ENCODE data around the gene NXPH3. TPM values are rescaled to one million over a fixed set of nuclear protein-coding genes. Genes with fewer than 3 reads are reported as not detected.

NXPH3 gene
- total and polyA plus RNA-seq, 2 of the 13 experiments (the other 11 are each of a cell fraction or from before 2014, with no cell fraction given): 0.04 to 0.58 TPM

DNA sequence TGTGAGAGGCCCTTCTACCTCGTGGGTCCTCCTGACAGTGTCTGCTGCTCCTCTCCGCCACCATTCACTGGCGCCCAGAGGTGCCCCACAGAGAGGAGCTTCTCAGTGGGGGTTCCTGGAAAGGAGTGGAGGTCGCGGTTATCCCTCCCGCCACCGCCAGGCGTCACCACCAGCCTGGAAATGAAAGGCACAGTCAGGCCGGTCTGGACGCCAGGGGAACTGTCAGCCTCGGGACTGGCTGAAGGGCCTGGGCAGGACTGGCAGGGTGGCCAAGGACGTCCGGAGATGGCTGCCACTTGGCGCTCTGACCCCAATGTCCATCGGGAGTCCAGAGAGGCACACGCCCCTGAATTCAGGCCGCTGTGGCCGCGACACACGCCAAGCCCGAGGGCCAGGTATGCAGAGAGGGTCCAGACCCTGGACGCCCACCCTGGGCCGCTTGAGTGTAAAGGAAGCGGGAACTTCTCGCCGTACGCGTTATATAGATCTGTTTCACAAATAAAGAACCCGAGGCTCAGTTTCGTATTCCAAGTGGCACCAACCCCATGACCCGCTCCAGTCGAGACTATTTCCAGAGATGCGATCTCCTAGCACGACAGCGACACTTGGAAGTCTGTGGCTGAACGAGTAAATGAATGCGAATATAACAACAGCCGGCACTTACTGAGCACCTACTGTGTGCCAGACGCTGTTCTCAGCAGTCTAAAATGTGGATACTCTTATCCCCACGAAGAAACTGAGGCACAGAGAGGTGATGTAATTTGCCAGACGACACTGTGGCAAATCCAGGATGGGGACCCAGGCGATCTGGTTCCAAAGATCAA, 7.6 kb upstream of the NXPH3 start (continued):
- no peak for TF ChIP-seq NFAT5 (CRISPR knock-in tag; IDR thresholded peaks at IDR 0.05)
- no peak for TF ChIP-seq NR2C2 (CRISPR knock-in tag; IDR thresholded peaks at IDR 0.05; ENCODE audit: borderline replicate concordance)
- TF ChIP-seq MEIS2 (CRISPR knock-in tag; IDR thresholded peaks at IDR 0.05): peak; percentile 50; the same call in 1 of the 2 replicates
- peak; percentile 53 for TF ChIP-seq ELF1 (CRISPR knock-in tag; IDR thresholded peaks at IDR 0.05)
- no peak for TF ChIP-seq ZNF589 (CRISPR knock-in tag; conservative IDR thresholded peaks at IDR 0.05)
- TF ChIP-seq ELK4 (CRISPR knock-in tag; IDR thresholded peaks at IDR 0.05; ENCODE audit: borderline replicate concordance): no peak
- TF ChIP-seq ZMYM3 (CRISPR knock-in tag; IDR thresholded peaks at IDR 0.05): peak; percentile 67
- TF ChIP-seq NFYC (CRISPR knock-in tag; IDR thresholded peaks at IDR 0.05): 0 out of 2 replicates have a peak, but pooled peaks have one; percentile 15
- TF ChIP-seq ZNF20 (CRISPR knock-in tag; IDR thresholded peaks at IDR 0.05): no peak
- TF ChIP-seq ZNF724P (CRISPR knock-in tag; IDR thresholded peaks at IDR 0.05; ENCODE audit: borderline replicate concordance): no peak
- TF ChIP-seq, protein P1, sequence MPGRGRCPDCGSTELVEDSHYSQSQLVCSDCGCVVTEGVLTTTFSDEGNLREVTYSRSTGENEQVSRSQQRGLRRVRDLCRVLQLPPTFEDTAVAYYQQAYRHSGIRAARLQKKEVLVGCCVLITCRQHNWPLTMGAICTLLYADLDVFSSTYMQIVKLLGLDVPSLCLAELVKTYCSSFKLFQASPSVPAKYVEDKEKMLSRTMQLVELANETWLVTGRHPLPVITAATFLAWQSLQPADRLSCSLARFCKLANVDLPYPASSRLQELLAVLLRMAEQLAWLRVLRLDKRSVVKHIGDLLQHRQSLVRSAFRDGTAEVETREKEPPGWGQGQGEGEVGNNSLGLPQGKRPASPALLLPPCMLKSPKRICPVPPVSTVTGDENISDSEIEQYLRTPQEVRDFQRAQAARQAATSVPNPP (CRISPR knock-in tag; IDR thresholded peaks at IDR 0.05): 0 out of 2 replicates have a peak, but pooled peaks have one; percentile 43
- TF ChIP-seq ZNF160 (CRISPR knock-in tag; IDR thresholded peaks at IDR 0.05): no peak
- TF ChIP-seq NCOA2 (CRISPR knock-in tag; IDR thresholded peaks at IDR 0.05): no peak
- peak; percentile 78 for TF ChIP-seq ZNF777 (CRISPR knock-in tag; IDR thresholded peaks at IDR 0.05)
- TF ChIP-seq, protein P2, sequence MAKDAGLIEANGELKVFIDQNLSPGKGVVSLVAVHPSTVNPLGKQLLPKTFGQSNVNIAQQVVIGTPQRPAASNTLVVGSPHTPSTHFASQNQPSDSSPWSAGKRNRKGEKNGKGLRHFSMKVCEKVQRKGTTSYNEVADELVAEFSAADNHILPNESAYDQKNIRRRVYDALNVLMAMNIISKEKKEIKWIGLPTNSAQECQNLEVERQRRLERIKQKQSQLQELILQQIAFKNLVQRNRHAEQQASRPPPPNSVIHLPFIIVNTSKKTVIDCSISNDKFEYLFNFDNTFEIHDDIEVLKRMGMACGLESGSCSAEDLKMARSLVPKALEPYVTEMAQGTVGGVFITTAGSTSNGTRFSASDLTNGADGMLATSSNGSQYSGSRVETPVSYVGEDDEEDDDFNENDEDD (CRISPR knock-in tag; IDR thresholded peaks at IDR 0.05; ENCODE audit: borderline replicate concordance): peak; percentile 55; the same call in 1 of the 2 replicates
- TF ChIP-seq, protein P3, sequence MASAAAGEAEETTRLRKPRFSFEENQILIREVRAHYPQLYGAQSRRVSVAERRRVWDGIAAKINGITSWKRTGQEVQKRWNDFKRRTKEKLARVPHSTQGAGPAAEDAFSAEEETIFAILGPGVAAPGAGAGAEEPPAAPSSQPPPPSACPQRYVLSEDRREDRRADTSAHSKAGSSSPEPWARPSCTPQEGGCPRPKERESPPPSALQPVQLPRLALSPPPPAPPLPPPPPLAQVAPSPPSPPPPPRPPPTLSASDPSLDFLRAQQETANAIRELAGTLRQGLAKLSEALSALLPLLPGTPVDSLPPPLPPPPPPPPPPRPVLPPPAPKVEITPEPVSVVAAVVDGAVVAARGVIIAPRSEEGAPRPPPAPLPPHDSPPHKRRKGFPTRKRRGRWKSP (CRISPR knock-in tag; IDR thresholded peaks at IDR 0.05): peak; percentile 68; the same call in 1 of the 2 replicates
- no peak; the same call in 1 of the 2 replicates for TF ChIP-seq KDM5A (IDR thresholded peaks at IDR 0.05; ENCODE audit: borderline replicate concordance, low read length)

Data from HepG2 (cell line).